Pulmonary artery endothelial cell (primary cell): ENCODE data around the gene C1QTNF6. TPM values are rescaled to one million over a fixed set of nuclear protein-coding genes. Genes with fewer than 3 reads are reported as not detected.
"Not testable (repeated sequence)": the region's sequence is repeated elsewhere in the genome, so short reads cannot be mapped to it uniquely, and the experiment has no call there.

Experiments used
- DNase-seq: peaks from one replicate; pipeline ENCODE4 v3.0.0-alpha.2; 2011; ENCODE audit warnings: low read depth, low spot score
- total RNA-seq: library from RNA; depleted of rRNA; stranded (reverse); fragments of >200 nt; gene quantifications from 2 replicates; pipeline ENCODE4 v1.2.3, GENCODE V29; 2014

Gene C1QTNF6
- total RNA-seq: 10.7 and 16.5 TPM in 2 replicates

GRCh38 chr22:37187891-37188761 lies at the start of gene C1QTNF6:
Gene C1QTNF6 (minus strand): TSS chr22:37188247. CDS start chr22:37188213, 34 bp downstream.
- DNase-seq: no peak

GRCh38 chr22:37235897-37236607 lies 48.0 kb upstream of the C1QTNF6 start:
- no peak for DNase-seq

- DNase-seq: no peak
Measured at GRCh38 chr22:37234736-37235711, 47.0 kb upstream of the C1QTNF6 start.

- DNase-seq: no peak
Measured at GRCh38 chr22:37233751-37234631, 45.9 kb upstream of the C1QTNF6 start.

GRCh38 chr22:37233371-37233750 lies 45.3 kb upstream of the C1QTNF6 start:
- not testable (repeated sequence) for DNase-seq

GRCh38 chr22:37232140-37232998 lies 44.3 kb upstream of the C1QTNF6 start:
- DNase-seq: no peak

GRCh38 chr22:37231406-37232139 lies 43.5 kb upstream of the C1QTNF6 start:
- DNase-seq: no peak

- DNase-seq: no peak
Measured at GRCh38 chr22:37230673-37231405, 42.8 kb upstream of the C1QTNF6 start.

GRCh38 chr22:37229805-37230672 lies 42.0 kb upstream of the C1QTNF6 start:
- DNase-seq: no peak

GRCh38 chr22:37229012-37229804 lies 41.2 kb upstream of the C1QTNF6 start:
- peak; percentile 22 for DNase-seq

GRCh38 chr22:37228106-37229011 lies 40.3 kb upstream of the C1QTNF6 start:
- no peak for DNase-seq

- no peak for DNase-seq
Measured at GRCh38 chr22:37226514-37226913, 38.5 kb upstream of the C1QTNF6 start.

- no peak for DNase-seq
Measured at GRCh38 chr22:37226087-37226486, 38.0 kb upstream of the C1QTNF6 start.

- no peak for DNase-seq
Measured at GRCh38 chr22:37225481-37225880, 37.4 kb upstream of the C1QTNF6 start.

GRCh38 chr22:37224757-37225420 lies 36.8 kb upstream of the C1QTNF6 start:
- no peak for DNase-seq
